Stimulated activated naive CD4-positive, alpha-beta T cell treated with Interleukin-2 at 50 U/mL for 16 hours (primary cell): Measurements from ENCODE around the gene FGD6.
"Not testable (repeated sequence)": the region's sequence is repeated elsewhere in the genome, so short reads cannot be mapped to it uniquely, and the experiment has no call there.

Source experiments
- DNase-seq: peaks from one replicate; lab custom pipeline; 2025; lab: John Stamatoyannopoulos, UW

FGD6 gene

DNA sequence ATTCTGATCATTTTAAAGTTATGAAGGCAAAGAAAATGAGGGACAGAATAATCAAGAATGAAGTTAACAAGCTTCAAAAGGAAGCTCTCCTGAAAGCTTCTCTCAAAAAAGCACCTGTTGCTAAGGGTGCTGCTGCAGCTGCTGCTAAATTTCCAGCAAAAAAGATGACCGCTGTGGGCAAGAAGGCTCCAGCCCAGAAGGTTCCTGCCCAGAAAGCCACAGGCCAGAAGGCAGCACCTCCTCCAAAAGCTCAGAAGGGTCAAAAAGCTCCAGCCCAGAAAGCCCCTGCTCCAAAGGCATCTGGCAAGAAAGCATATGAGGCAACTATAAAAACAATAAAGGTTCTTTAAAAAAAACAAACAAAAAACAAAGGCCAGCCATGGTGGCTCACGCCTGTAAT is 91.2 kb downstream of the FGD6 start:
- no peak for DNase-seq

- DNase-seq = no peak
Measured at GRCh38 chr12:95124106-95124505, 93.2 kb downstream of the FGD6 start.

DNA sequence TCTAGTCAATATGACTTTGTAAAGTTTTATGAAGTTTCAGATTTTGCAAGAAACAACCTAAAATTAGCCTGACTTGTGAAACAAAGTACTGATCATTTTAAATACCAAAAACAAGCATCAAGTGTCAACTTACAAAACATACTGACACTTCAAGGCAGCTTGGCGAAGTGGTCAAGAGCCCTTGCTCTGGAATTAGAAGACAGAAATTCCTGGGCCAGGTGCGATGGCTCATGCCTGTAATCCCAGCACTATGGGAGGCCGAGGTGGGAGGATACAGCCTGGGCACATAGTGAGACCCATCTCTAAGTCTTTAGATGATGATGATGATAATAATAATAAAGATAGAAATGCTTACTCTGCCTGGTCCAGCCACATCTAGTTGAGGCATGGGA is 98.5 kb downstream of the FGD6 start:
- DNase-seq = no peak

DNA sequence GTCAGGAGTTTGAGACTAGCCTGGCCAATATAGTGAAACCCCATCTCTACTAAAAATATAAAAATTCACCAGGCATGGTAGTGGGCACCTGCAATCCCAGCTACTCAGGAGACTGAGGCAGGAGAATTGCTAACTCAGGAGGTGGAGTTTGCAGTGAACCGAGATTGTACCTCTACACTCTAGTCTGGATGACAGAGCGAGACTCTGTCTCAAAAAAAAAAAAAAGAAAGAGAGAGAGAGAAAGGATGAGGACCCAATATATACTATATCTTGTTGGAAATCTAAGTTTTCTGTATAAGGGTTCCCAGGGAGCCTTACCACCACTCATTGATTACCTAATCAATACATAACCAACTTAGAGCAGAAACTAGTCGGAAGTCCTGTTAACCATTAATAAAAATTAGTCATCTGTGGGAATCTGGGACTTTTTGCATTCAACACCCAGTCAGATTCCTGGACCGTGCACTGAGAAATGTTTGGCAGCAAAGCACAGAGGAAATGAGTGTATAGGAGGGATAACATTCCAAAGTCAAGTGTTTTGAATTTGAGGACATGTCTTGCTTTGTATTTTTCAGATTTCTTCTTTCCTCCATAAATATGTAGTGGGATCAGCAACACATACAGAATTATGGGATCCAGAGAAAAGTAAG is 99.0 kb downstream of the FGD6 start:
- no peak for DNase-seq

DNA sequence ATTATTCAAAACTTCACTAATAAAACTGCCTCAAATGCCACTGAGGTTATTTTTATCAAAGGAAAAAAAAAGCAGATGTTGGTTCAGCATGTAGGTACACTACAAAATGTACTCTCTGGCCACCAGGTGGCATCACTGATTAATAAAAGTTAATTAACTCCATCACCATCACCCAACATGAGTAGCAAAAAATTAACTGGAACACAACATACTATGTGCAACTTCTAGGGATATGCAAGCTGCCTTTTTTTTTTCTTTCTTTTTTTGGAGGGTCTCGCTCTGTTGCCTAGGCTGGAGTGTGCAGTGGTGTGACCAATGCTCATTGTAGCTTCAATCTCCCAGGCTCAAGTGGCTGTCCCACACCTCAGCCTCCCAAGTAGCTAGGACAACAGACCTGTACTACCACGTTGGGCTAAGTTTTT is 100.1 kb downstream of the FGD6 start:
- peak; percentile 40 for DNase-seq

- DNase-seq = no peak
Measured at GRCh38 chr12:95116773-95117172, 100.5 kb downstream of the FGD6 start.

DNA sequence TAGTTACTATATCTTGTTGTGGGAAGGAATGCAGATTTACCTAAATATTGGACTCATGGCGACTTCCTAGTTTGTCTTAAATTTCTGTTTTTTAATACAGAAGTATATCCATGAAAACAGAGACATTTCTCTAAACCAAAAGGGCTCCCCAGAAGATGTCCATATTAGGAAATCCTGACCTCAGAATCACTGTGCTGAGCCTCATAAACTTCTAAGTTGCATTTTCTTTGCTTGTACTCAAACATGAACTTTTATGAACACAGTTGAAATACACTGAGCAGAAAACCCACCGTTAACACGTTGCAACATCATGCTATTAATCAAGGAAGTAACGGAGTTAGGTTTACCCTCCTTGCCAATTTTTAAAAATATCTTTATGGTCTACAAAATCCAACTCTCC is 100.9 kb downstream of the FGD6 start:
- DNase-seq = no peak

GRCh38 chr12:95115641-95116040 is 101.6 kb downstream of the FGD6 start:
- no peak for DNase-seq

GRCh38 chr12:95114766-95115405 is 102.4 kb downstream of the FGD6 start:
- no peak for DNase-seq

DNA sequence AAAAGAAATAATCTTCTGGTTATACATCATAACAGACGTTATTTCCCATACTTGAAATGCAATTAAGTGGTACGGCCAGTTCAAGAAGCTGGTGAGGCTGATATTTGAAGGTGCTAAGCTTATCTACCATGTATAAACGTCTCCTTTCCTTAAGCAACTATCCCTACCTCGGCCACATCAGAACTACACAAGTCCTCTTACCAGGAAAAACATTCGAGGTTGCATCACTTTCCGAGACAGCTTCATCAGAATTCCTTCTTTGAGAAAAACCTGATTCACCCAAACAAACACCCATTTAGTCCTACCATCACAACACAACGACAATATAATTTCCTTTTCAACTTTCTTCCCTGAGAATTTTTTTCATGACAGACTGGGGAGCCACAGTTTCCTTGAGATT is 109.9 kb downstream of the FGD6 start:
- no peak for DNase-seq

- no peak for DNase-seq
Measured at GRCh38 chr12:95105540-95105939, 111.7 kb downstream of the FGD6 start.

GRCh38 chr12:95104919-95105452 is 112.3 kb downstream of the FGD6 start:
- no peak for DNase-seq

DNA sequence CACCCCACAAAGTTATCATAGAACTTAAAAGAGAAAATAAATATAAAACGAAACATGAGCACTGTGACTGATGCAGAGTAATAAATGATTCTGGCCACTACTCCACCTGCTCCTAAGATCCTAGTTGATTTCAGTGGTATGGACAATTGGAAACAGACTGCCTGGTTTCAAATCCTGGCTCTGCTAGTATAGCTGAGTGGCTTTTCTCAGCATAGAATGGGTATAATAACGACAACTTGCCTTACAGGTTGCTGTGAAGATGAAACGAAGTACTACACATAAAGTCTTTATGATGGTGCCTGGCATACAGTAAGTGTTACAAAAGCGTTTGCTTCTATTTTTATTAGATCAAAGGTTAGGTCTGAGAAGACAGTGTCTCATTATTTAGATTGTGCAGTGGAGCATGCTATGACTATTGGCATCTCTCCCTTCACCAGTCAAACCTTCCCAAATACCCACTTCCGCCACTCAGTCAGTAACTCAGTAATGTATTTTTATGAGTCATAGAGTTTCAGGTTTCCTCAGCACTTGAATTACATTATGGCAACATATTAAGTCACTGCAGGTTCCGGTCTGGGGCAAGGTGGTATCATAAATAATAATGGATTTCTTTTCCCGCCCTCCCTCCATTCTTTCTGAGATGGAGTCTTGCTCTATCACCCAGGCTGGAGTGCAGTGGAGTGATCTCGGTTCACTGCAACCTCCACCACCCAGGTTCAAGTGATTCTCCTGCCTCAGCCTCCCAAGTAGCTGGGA is 114.2 kb downstream of the FGD6 start:
- DNase-seq = peak; percentile 42

DNA sequence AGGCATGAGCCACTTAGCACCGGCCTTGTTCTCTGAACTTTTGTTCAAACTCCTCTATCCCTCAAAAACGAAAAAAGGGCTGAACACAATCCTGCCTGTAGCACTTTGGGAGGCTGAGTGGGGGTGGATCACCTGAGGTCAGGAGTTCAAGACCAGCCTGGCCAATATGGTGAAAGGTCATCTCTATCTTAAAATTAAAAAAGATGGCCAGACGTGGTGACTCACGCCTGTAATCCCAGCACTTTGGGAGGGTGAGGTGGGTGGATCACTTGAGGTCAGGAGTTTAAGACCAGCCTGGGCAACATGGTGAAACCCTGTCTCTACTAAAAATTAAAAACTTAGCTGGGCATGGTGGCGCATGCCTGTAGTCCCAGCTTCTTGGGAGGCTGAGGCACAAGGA is 115.3 kb downstream of the FGD6 start:
- not testable (repeated sequence) for DNase-seq

- no peak for DNase-seq
Measured at GRCh38 chr12:95100264-95101190, 116.7 kb downstream of the FGD6 start.

DNA sequence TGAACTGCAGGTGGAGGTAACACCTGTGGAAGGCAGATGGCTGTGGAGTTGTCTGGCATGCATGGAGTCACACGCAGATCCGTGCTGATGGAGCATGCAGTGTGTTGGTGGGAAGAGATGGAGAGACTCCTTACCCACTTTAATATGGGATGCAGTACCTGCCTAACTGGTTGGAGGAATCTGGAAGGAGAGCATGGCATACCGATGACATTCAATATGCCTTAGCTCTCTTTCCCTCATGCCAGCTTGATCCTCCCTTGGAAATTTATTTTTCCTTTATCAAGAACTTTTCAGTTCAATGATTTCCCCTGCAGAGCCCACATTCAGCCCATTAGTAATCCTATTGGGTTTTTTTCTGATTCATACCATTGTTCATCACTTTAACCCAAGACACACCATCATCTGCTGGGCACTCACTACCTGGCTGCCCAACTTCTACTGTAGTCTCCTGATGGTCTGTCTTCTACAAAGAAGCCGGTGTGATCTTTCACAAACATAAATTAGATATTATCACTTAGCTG is 117.9 kb downstream of the FGD6 start:
- no peak for DNase-seq

DNA sequence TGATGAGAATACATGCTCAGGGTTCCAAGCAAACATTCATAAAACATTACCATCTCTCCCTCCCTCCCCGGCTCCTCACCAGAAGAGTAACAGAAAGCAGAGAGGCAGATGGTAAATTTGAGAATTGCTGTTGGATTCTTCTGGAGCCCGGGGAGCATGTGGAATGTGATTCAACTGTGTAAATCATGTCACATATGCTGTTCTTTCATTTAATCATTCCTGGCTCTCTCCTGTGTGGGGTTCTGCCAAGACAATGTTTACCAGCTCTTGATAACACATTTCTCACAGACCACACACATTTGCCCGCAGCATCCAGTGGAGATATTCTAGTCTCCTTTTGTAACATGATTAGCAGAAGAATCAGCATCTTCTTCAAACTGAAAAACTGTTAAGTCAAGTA is 120.4 kb downstream of the FGD6 start:
- no peak for DNase-seq

- no peak for DNase-seq
Measured at GRCh38 chr12:95096378-95096777, 120.9 kb downstream of the FGD6 start.

DNA sequence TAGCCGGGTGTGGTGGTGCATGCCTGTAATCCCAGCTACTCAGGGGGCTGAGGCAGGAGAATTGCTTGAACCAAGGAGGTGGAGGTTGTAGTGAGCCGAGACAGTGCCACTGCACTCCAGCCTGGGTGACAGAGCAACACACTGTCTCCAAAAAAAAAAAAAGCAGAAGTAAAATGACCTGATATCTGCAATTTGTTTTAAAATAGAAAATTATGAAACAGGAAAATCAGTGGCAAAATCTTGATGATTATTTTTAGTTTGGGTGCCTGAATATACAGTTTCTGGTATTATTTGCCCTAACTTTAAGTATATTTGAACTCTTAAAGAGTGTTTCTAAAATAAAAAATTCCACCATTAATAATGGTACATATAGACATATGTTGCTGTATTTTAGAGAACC is 121.4 kb downstream of the FGD6 start:
- DNase-seq = not testable (repeated sequence)

DNA sequence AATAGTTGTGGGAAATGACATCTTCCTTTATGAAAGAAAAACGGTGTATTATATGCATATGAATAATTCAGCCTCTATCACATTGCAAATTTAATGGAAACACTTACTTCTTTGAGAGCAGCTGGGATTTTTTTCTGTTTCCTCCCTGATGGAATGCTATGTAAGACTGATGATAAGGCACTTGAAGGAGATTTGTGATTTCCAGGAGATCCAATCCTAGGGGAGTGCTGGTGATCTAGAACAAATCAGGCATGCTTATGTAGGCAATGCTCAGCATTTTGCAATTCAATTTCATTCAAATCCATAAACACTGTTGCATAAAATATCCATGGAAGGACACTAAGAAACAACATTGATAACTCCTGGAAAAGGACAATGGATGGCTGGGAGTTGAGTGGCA is 127.8 kb downstream of the FGD6 start:
- DNase-seq = no peak

- no peak for DNase-seq
Measured at GRCh38 chr12:95088379-95088778, 128.9 kb downstream of the FGD6 start.

GRCh38 chr12:95085612-95086011 is 131.7 kb downstream of the FGD6 start:
- no peak for DNase-seq
